Astrocyte (in vitro differentiated cells and primary cell): ENCODE data around the gene DEPP1. TPM values are rescaled to one million over a fixed set of nuclear protein-coding genes. Genes with fewer than 3 reads are reported as not detected.

Experiments
- total RNA-seq: library from RNA; stranded (reverse); gene quantifications from 2 replicates; pipeline ENCODE4 v1.2.1, GENCODE V29; 2021

The DEPP1 gene
- total RNA-seq, 1 donor from 2014 or later, result 6.6 TPM

Other genes starting within 250 kb of the DEPP1 start
- gene TMEM72, start 67.5 kb downstream of the DEPP1 start, total RNA-seq, result not detected in 2 replicates
- 69.9 and 83.0 TPM in 2 replicates for gene RASSF4, start 19.0 kb downstream of the DEPP1 start, total RNA-seq
- 10.9 and 12.0 TPM in 2 replicates for gene ZNF22, start 22.1 kb upstream of the DEPP1 start, total RNA-seq